Omental fat pad (tissue), 4 donors: ENCODE data around the gene KRT83. TPM values are rescaled to one million over a fixed set of nuclear protein-coding genes. Genes with fewer than 3 reads are reported as not detected.

ENCODE experiments used
- ATAC-seq: fragments of 150-250 bp; one replicate; pipeline ENCODE4 v1.9.1; 2016; ENCODE audit warnings: mild to moderate bottlenecking, moderate library complexity; ENCODE audit not compliant: low FRiP score
- DNase-seq: peaks from one replicate; pipeline ENCODE4 v3.0.0-alpha.2; 2019; ENCODE audit warnings: low spot score
- CTCF ChIP-seq, 3 donors: fragments of 450-650 bp; IDR thresholded peaks; one replicate each; pipeline ENCODE4 v1.5.1; 2016 to 2017; ENCODE audit warnings: antibody characterized with exemption in 3 of 3, mild to moderate bottlenecking in 3 of 3, moderate library complexity in 2 of 3
- total RNA-seq, 4 donors: library from RNA; depleted of rRNA; stranded (reverse); fragments of >200 nt; gene quantifications; one replicate each; pipeline ENCODE4 v1.1.0, GENCODE V29; 2016

KRT83 gene
- total RNA-seq, 4 donors from 2014 or later = not detected

GRCh38 chr12:52324153-52324444 is 2.9 kb upstream of the KRT83 start:
- DNase-seq (no peak), ATAC-seq (no peak)
- TF ChIP-seq CTCF (IDR thresholded peaks at IDR 0.05) = no peak

GRCh38 chr12:52323416-52324152 is 2.4 kb upstream of the KRT83 start:
- no peak for DNase-seq
- no peak for TF ChIP-seq CTCF (IDR thresholded peaks at IDR 0.05)
- ATAC-seq = no peak

- TF ChIP-seq CTCF (IDR thresholded peaks at IDR 0.05) = no peak
- DNase-seq (no peak), ATAC-seq (no peak)
These were observed 1.8 kb upstream of the KRT83 start for GRCh38 chr12:52323001-52323400.

- DNase-seq (no peak), ATAC-seq (no peak)
- TF ChIP-seq CTCF (IDR thresholded peaks at IDR 0.05) = no peak
These were observed 871 bp upstream of the KRT83 start for GRCh38 chr12:52322069-52322468.

- ATAC-seq (no peak), DNase-seq (no peak)
These were observed 220 bp upstream of the KRT83 start for GRCh38 chr12:52321418-52321817.

GRCh38 chr12:52319097-52319496 is 2.1 kb downstream of the KRT83 start:
- TF ChIP-seq CTCF (IDR thresholded peaks at IDR 0.05) = no peak
- DNase-seq (no peak), ATAC-seq (no peak)

More at GRCh38 chr12:52321418-52321817, 220 bp upstream of the KRT83 start:
- no peak for TF ChIP-seq CTCF (IDR thresholded peaks at IDR 0.05)

- no peak for TF ChIP-seq CTCF (IDR thresholded peaks at IDR 0.05)
- DNase-seq = no peak
- ATAC-seq = no peak
These were observed 2.8 kb downstream of the KRT83 start for GRCh38 chr12:52318241-52318990.
